Glutamatergic neuron (in vitro differentiated cells): ENCODE results near the gene TICRR. TPM values are rescaled to one million over a fixed set of nuclear protein-coding genes. Genes with fewer than 3 reads are reported as not detected.

Source experiments
- DNase-seq: peaks from one replicate; pipeline ENCODE4 v3.0.0; 2022
- H3K27ac Mint-ChIP-seq: one replicate; pipeline ENCODE4 v1.8.0; 2020; ENCODE audit warnings: mild to moderate bottlenecking, mixed read lengths, inconsistent platforms; ENCODE audit not compliant: unreplicated experiment
- H3K27me3 Mint-ChIP-seq: one replicate; pipeline ENCODE4 v1.8.0; 2020; ENCODE audit warnings: mild to moderate bottlenecking, moderate library complexity, mixed read lengths, inconsistent platforms; ENCODE audit not compliant: unreplicated experiment
- H3K36me3 Mint-ChIP-seq: one replicate; pipeline ENCODE4 v1.8.0; 2020; ENCODE audit warnings: mild to moderate bottlenecking, mixed read lengths, inconsistent platforms; ENCODE audit not compliant: unreplicated experiment
- H3K4me1 Mint-ChIP-seq: one replicate; pipeline ENCODE4 v1.8.0; 2020; ENCODE audit warnings: mild to moderate bottlenecking, low read depth, mixed read lengths, inconsistent platforms; ENCODE audit not compliant: unreplicated experiment
- H3K4me3 Mint-ChIP-seq: one replicate; pipeline ENCODE4 v1.8.0; 2020; ENCODE audit warnings: mild to moderate bottlenecking, mixed read lengths, inconsistent platforms; ENCODE audit not compliant: unreplicated experiment
- H3K9me3 Mint-ChIP-seq: one replicate; pipeline ENCODE4 v1.8.0; 2020; ENCODE audit warnings: mild to moderate bottlenecking, moderate library complexity, mixed read lengths, inconsistent platforms; ENCODE audit not compliant: unreplicated experiment
- CTCF ChIP-seq: fragments of 200-600 bp; sonication (generic); IDR thresholded peaks from one replicate; pipeline ENCODE4 v1.5.0; 2021; ENCODE audit not compliant: partially characterized antibody, unreplicated experiment
- total RNA-seq: library from RNA; stranded (reverse); fragmentation: NEBNext Ultra II Directional; extraction: Animal tissue kit (Norgen Biotek cat#: 25700); gene quantifications from one replicate; pipeline ENCODE4 v1.2.1, GENCODE V29; 2021; ENCODE audit not compliant: unreplicated experiment

Gene TICRR
- total RNA-seq, 1 donor from 2014 or later = 2.7 TPM

- H3K4me1 Mint-ChIP-seq = no peaks in the 10 kb centered on the region
- DNase-seq = no peak
- no peaks in the 10 kb centered on the region for H3K36me3 Mint-ChIP-seq
- H3K27ac Mint-ChIP-seq = no peak overlapping the region
- no peak for TF ChIP-seq CTCF
- H3K27me3 Mint-ChIP-seq = peaks cover 9% of the 10 kb centered on the region
- H3K9me3 Mint-ChIP-seq = peaks cover 5% of the 10 kb centered on the region
- no peak overlapping the region for H3K4me3 Mint-ChIP-seq
Observed at GRCh38 chr15:89648106-89649012, 73.1 kb downstream of the TICRR start.

GRCh38 chr15:89649013-89649625 is 73.8 kb downstream of the TICRR start:
- DNase-seq = no peak
- Mint-ChIP-seq H3K27ac (no peak overlapping the region), H3K27me3 (peaks cover 10% of the 10 kb centered on the region), H3K4me3 (no peak overlapping the region), H3K4me1 (no peaks in the 10 kb centered on the region), H3K36me3 (no peaks in the 10 kb centered on the region), H3K9me3 (peaks cover 5% of the 10 kb centered on the region)
- TF ChIP-seq CTCF = no peak

GRCh38 chr15:89649716-89650115 is 74.4 kb downstream of the TICRR start:
- peaks cover 14% of the 10 kb centered on the region for H3K27me3 Mint-ChIP-seq
- H3K27ac Mint-ChIP-seq = no peak overlapping the region
- H3K36me3 Mint-ChIP-seq = no peaks in the 10 kb centered on the region
- DNase-seq = no peak
- H3K9me3 Mint-ChIP-seq = peaks cover 8% of the 10 kb centered on the region
- H3K4me3 Mint-ChIP-seq = no peak overlapping the region
- H3K4me1 Mint-ChIP-seq = peaks cover 2% of the 10 kb centered on the region
- TF ChIP-seq CTCF = no peak

GRCh38 chr15:89652131-89652530 is 76.9 kb downstream of the TICRR start:
- Mint-ChIP-seq H3K4me1 (peaks cover 5% of the 10 kb centered on the region), H3K4me3 (no peak overlapping the region), H3K27me3 (peaks cover 10% of the 10 kb centered on the region), H3K36me3 (peaks cover 4% of the 10 kb centered on the region), H3K9me3 (peaks cover 12% of the 10 kb centered on the region), H3K27ac (no peak overlapping the region)
- no peak for TF ChIP-seq CTCF
- DNase-seq = no peak

GRCh38 chr15:89652666-89653065 is 77.4 kb downstream of the TICRR start:
- no peak overlapping the region for H3K4me3 Mint-ChIP-seq

More at GRCh38 chr15:89652666-89653065, 77.4 kb downstream of the TICRR start:
- Mint-ChIP-seq H3K27ac (no peak overlapping the region), H3K4me1 (peaks cover 5% of the 10 kb centered on the region), H3K9me3 (peaks cover 12% of the 10 kb centered on the region), H3K36me3 (peaks cover 4% of the 10 kb centered on the region), H3K27me3 (peaks cover 7% of the 10 kb centered on the region)
- DNase-seq = no peak
- TF ChIP-seq CTCF = no peak
